Hematopoietic multipotent progenitor cell (in vitro differentiated cells): Measurements from ENCODE around the gene HES5. TPM values are rescaled to one million over a fixed set of nuclear protein-coding genes. Genes with fewer than 3 reads are reported as not detected.
A peak's percentile ranks its signal among the peaks of the same experiment; 100 is the strongest.

Experiments used
- DNase-seq, 3 donors: peaks; one replicate each; pipeline ENCODE4 v3.0.0-alpha.2; 2011 to 2015; ENCODE audit warnings: low read depth in 2 of 3, low spot score in 2 of 3
- total RNA-seq: library from RNA; depleted of rRNA; stranded (reverse); fragments of >200 nt; gene quantifications from one replicate; pipeline ENCODE4 v1.2.3, GENCODE V29; 2012

Gene HES5
- total RNA-seq, 1 donor = not detected

- DNase-seq = no peak
These were observed 12.1 kb downstream of the HES5 start for GRCh38 chr1:2517966-2518365.

DNA sequence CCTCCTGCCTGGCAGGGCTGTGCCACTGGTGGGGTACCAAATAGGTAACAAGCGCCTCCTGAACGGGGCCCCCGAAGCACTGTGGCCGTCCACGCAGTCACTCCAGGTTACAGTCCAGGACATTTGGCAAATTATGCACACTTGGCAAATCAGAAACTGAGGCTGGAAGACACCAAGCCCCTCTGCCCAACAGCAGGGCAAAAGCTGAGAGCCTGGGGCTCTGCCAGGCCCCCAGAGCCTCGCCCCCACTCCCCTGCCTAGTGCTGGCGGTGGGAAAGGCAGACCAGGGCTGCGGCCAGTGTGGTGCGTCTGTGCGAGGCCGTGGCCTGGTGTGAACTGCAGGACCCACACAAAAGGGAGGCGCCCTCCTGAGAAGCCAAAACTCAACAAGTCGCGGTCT, 13.1 kb downstream of the HES5 start:
- DNase-seq = no peak

DNA sequence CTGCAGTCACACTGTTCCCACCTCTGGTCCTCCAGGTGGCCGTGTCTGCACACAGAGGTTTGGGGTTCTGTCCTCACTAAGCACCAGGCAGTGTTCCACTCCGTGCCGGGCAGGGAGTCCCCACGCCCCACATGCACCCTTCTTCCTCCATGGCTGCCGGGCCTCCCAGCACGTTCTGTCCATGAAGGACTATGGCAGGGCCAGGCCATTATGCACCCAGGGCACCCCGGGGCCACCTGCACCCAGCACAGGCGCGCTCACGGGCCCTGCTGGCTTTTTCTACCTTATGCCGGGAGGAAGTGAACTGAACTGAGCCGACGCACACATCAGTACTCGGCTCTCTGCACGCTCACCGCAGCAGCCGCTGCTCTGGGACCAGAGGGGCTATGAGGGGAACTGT, 13.9 kb downstream of the HES5 start:
- no peak for DNase-seq

DNA sequence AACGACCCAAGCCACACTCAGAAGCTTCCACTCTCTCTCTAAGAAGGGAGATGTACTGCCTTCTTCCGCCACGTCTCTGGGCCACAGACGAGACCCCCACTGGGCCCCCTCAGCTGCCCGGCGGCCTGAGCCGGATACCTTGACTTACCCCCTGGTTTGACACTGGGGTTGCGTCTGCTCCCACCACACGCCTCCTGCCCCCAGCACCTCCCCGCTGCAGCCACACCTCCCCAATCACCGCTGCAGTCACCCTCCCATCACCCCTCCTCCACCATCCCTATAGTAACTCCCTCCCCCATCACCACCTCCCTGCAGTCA, 14.3 kb downstream of the HES5 start:
- DNase-seq = no peak

- DNase-seq = no peak
These were observed 14.9 kb downstream of the HES5 start for GRCh38 chr1:2514863-2515762.

- DNase-seq = no peak
These were observed 16.0 kb downstream of the HES5 start for GRCh38 chr1:2513939-2514652.

DNA sequence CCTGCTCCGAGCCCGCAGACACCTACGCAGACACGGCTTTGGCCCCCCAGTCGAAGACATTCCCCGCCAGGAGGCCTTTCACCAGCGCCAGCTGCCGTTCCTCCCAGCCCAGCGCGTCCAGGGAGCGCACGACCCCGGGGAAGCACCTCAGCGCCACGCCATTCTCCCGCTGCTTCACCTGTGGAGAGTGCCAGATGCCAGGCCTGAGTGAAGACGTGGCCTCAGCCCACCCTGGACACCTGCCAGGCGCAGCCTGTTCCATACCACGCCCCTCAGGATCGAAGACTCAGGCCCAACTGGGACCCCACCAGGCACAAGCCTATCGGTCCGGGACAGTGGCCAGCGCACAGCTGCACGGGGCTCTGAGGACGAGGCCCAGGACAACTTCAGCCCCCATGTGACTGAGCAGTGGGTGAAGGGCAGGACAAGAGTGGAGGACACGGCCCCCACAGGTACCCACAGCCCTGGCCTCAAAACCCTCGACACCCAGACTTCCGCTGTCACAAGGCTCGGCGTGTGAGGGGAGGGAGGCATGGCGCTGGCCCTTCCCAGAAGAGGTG, 17.1 kb downstream of the HES5 start:
- no peak for DNase-seq

GRCh38 chr1:2510366-2511155, 19.5 kb downstream of the HES5 start:
- DNase-seq = no peak

DNA sequence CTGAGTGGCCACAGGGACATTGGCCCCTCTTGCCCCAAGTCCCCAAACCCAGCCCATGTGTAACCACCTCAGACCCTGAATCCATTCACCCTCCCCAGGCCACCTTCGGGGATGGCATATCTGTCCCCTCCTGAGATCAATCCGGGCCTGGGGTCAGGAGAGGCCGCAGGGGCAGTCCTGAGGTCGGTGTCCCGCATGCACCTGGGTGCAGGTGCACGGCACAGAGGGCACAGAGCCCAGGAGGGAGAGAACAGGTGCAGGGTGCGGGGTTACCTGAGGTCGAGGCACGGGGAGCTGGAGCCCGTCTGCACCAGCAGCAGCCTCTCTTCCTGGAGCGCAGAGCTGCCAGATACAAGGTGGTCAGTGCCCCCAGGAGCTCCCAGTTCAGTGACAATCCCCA, 20.5 kb downstream of the HES5 start:
- DNase-seq = no peak

DNA sequence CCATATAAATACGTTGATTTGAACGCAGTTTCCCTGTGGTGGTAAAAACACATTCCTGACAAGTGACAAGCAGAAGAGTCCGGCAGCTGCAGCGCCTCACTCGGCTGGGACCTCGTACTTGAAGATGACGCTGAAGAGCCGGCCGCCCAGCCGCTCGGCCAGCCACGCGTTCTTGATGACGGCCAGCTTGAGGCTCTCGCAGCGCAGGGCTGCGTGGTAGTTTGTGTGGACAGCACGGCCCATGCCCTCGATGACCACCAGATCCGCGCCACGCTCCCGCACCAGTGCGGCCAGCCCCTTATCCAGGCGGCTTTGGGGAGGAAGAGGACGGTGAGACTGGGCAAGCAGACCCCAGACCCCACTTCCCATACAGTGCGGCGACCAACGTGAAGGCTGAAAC, 21.3 kb downstream of the HES5 start:
- no peak for DNase-seq

DNA sequence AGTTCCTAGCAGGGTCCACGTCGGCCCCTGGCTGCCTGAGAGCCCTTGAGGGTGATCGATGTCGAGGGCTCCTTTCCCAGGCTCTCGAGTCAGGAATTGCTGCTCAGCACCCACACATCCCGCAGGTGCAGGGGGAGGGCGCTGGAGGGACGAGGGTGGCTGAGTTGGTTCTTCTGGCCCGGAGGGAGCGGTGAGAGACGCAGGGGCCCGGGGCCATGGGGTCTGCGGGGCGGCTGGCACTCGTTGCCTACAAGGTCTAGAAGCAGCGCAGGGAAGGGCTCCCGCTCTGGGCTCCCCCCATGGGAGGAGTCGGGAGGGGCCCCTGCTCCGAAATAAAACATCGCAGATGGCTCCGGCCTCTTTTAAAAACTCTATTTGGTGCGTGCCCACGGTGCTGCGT, 21.9 kb downstream of the HES5 start:
- no peak for DNase-seq

GRCh38 chr1:2507744-2508155, 22.3 kb downstream of the HES5 start:
- no peak for DNase-seq

- no peak for DNase-seq
These were observed 23.0 kb downstream of the HES5 start for GRCh38 chr1:2506901-2507565.

DNA sequence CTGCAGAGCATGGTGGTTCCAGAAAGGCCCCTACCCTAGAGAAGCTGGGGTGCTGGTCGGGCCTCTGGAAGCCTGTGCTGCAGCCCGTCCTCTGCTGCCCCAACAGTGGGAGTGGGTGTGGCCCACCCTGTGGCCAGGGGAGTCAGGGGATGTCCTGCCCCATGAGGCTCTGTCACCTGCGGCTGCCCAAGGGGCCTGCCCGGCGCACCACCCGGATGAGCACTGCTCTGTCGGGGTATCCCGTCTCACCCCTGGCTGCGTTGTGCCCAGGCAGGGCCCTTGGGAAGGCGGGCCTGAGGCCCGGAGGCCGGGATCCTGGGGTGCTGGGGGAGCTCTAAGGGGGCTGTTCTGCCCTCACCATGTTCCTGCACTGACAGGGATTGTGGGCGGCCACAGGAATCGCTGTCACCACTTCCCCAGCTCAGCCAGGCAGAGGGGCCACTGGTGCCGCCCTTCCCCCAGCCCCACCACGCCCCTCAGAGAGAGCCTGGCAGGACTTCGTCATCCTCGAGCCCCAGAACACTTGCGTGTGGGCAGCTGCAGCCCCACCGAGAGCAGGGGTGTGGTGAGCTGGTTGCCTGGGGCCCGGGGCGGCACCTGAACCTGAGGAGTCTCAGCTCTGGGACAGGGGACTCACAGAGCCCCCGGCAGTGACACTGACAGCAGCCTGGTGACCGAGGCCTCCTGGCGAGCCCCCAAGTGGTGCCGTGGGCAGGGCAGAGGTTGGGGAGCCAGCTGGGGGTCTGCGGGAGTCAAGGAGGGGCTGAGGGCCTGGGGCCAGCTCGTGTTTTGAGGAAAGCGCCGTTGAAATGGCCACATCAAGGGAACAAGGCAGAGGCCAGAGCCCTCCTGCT, 23.8 kb downstream of the HES5 start:
- DNase-seq = peak in 1 of 3 donors; percentile 26

GRCh38 chr1:2505461-2505994, 24.5 kb downstream of the HES5 start:
- no peak for DNase-seq

GRCh38 chr1:2504949-2505272, 25.2 kb downstream of the HES5 start:
- DNase-seq = no peak

DNA sequence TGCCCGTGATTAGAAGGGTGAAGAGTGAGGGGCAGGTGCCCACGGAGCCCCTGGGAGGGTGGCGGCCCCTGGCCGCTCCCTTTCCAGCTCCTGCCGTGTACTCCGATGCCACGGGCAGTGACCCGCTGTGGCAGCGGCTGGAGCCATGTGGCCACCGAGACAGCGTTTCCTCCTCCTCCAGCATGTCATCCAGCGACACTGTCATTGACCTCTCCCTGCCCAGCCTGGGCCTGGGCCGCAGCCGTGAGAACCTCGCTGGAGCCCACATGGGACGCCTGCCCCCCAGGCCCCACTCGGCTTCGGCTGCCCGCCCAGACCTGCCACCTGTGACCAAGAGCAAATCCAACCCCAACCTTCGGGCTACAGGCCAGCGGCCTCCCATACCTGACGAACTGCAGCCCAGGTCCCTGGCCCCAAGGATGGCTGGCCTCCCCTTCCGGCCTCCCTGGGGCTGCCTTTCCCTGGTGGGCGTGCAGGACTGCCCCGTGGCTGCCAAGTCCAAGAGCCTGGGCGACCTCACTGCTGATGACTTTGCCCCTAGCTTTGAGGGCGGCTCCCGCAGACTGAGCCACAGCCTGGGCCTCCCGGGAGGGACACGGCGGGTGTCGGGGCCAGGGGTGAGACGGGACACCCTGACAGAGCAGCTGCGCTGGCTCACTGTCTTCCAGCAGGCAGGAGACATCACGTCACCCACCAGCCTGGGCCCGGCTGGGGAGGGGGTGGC, 25.7 kb downstream of the HES5 start:
- DNase-seq = no peak

- DNase-seq = no peak
These were observed 26.4 kb downstream of the HES5 start for GRCh38 chr1:2503554-2504224.
